H9 (cell line): Measurements from ENCODE around the gene ADGRF1. TPM values are rescaled to one million over a fixed set of nuclear protein-coding genes. Genes with fewer than 3 reads are reported as not detected.

Experiments
- DNase-seq: peaks from one replicate; pipeline ENCODE4 v3.0.0-alpha.2; 2017
- H2AFZ ChIP-seq: one replicate; pipeline ENCODE4 v1.6.1; 2013; ENCODE audit warnings: mild to moderate bottlenecking, low read length, control low read depth, moderate library complexity
- H2AK5ac ChIP-seq: 2 replicates; pipeline ENCODE4 v1.6.1; 2013; ENCODE audit warnings: low read length, control low read depth, mixed read lengths; ENCODE audit not compliant: insufficient read length
- H2BK120ac ChIP-seq: one replicate; pipeline ENCODE4 v1.6.1; 2013; ENCODE audit warnings: low read depth, mild to moderate bottlenecking, low read length, control low read depth, inconsistent platforms; ENCODE audit not compliant: poor library complexity, severe bottlenecking
- H2BK12ac ChIP-seq: 2 replicates; pipeline ENCODE4 v1.6.1; 2013; ENCODE audit warnings: low read length, control low read depth, mixed read lengths, low read depth; ENCODE audit not compliant: insufficient read length
- H2BK15ac ChIP-seq: 2 replicates; pipeline ENCODE4 v1.6.1; 2013; ENCODE audit warnings: low read depth, low read length, control low read depth
- H2BK20ac ChIP-seq: one replicate; pipeline ENCODE4 v1.6.1; 2013; ENCODE audit warnings: low read depth, mild to moderate bottlenecking, low read length, control low read depth, inconsistent platforms; ENCODE audit not compliant: poor library complexity, severe bottlenecking
- H2BK5ac ChIP-seq: 2 replicates; pipeline ENCODE4 v1.6.1; 2013; ENCODE audit warnings: low read length, control low read depth, mixed read lengths; ENCODE audit not compliant: insufficient read length
- H3K14ac ChIP-seq: 2 replicates; pipeline ENCODE4 v1.6.1; 2013; ENCODE audit warnings: low read length, control low read depth; ENCODE audit not compliant: insufficient read depth
- H3K18ac ChIP-seq: 2 replicates; pipeline ENCODE4 v1.6.1; 2013; ENCODE audit warnings: low read depth, mild to moderate bottlenecking, mixed read lengths, low read length, control low read depth; ENCODE audit not compliant: insufficient read length
- H3K23ac ChIP-seq: 2 replicates; pipeline ENCODE4 v1.6.1; 2013; ENCODE audit warnings: low read length, control low read depth, mixed read lengths, low read depth; ENCODE audit not compliant: insufficient read length
- H3K23me2 ChIP-seq: 2 replicates; pipeline ENCODE4 v1.6.1; 2013; ENCODE audit warnings: low read depth, mild to moderate bottlenecking, mixed read lengths, low read length, control low read depth; ENCODE audit not compliant: insufficient read length, poor library complexity, severe bottlenecking
- H3K27ac ChIP-seq: 2 replicates; pipeline ENCODE4 v1.5.1; 2013; ENCODE audit warnings: low read length, control low read depth, mixed read lengths, low read depth; ENCODE audit not compliant: insufficient read length
- H3K27me3 ChIP-seq: 2 replicates; pipeline ENCODE4 v1.6.1; 2013; ENCODE audit warnings: low read length, control low read depth, inconsistent platforms; ENCODE audit not compliant: insufficient read depth
- H3K4ac ChIP-seq: 2 replicates; pipeline ENCODE4 v1.6.1; 2013; ENCODE audit warnings: low read depth, mild to moderate bottlenecking, control low read depth, inconsistent platforms, low read length, moderate library complexity
- H3K4me1 ChIP-seq: 2 replicates; pipeline ENCODE4 v1.6.1; 2013; ENCODE audit warnings: low read length, control low read depth, inconsistent platforms; ENCODE audit not compliant: insufficient read depth
- H3K4me2 ChIP-seq: 2 replicates; pipeline ENCODE4 v1.6.1; 2013; ENCODE audit warnings: low read length, control low read depth, mixed read lengths; ENCODE audit not compliant: insufficient read length, insufficient read depth
- H3K56ac ChIP-seq: 2 replicates; pipeline ENCODE4 v1.6.1; 2013; ENCODE audit warnings: low read depth, mild to moderate bottlenecking, mixed read lengths, low read length, control low read depth; ENCODE audit not compliant: insufficient read length
- H3K79me1 ChIP-seq: 2 replicates; pipeline ENCODE4 v1.6.1; 2013; ENCODE audit warnings: low read depth, mild to moderate bottlenecking, moderate library complexity, low read length, control low read depth, inconsistent platforms; ENCODE audit not compliant: insufficient read depth, poor library complexity, severe bottlenecking
- H3K79me2 ChIP-seq: 2 replicates; pipeline ENCODE4 v1.6.1; 2013; ENCODE audit warnings: low read length, control low read depth, inconsistent platforms; ENCODE audit not compliant: insufficient read depth
- H3K9ac ChIP-seq: 2 replicates; pipeline ENCODE4 v1.6.1; 2013; ENCODE audit warnings: low read length, control low read depth, mixed read lengths; ENCODE audit not compliant: insufficient read length; ENCODE audit errors: extremely low read depth
- H3K9me3 ChIP-seq: one replicate; pipeline ENCODE4 v1.6.1; 2013; ENCODE audit warnings: low read depth, low read length, inconsistent platforms; ENCODE audit not compliant: control insufficient read depth
- H3T11ph ChIP-seq: one replicate; pipeline ENCODE4 v1.6.1; 2013; ENCODE audit warnings: mild to moderate bottlenecking, low read length, control low read depth, inconsistent platforms
- H4K20me1 ChIP-seq: one replicate; pipeline ENCODE4 v1.6.1; 2013; ENCODE audit not compliant: control insufficient read depth, insufficient read length, insufficient read depth
- H4K5ac ChIP-seq: 2 replicates; pipeline ENCODE4 v1.6.1; 2013; ENCODE audit warnings: low read depth, mild to moderate bottlenecking, mixed read lengths, low read length, control low read depth; ENCODE audit not compliant: insufficient read length
- H4K8ac ChIP-seq: replicated peaks from 2 replicates; pipeline ENCODE4 v1.6.1; 2013; ENCODE audit warnings: low read length, control low read depth, mixed read lengths, low read depth; ENCODE audit not compliant: insufficient read length
- H4K91ac ChIP-seq: 2 replicates; pipeline ENCODE4 v1.6.1; 2013; ENCODE audit warnings: low read depth, mild to moderate bottlenecking, moderate library complexity, mixed read lengths, low read length, control low read depth; ENCODE audit not compliant: insufficient read length
- H3K27ac Mint-ChIP-seq, 3 experiments: 2 replicates in 2 of 3; 3 replicates in 1 of 3; pipeline ENCODE4 v1.8.0; 2020 to 2021; ENCODE audit warnings: mixed read lengths in 3 of 3, mild to moderate bottlenecking in 1 of 3, moderate library complexity in 1 of 3
- H3K27me3 Mint-ChIP-seq: 2 replicates; pipeline ENCODE4 v1.8.0; 2021; ENCODE audit warnings: low read depth, mild to moderate bottlenecking, moderate library complexity, mixed read lengths
- H3K36me3 Mint-ChIP-seq, 3 experiments: 2 replicates in 2 of 3; 3 replicates in 1 of 3; pipeline ENCODE4 v1.8.0; 2020 to 2021; ENCODE audit warnings: low read depth in 3 of 3, mixed read lengths in 3 of 3; ENCODE audit not compliant: insufficient read depth in 1 of 3
- H3K4me1 Mint-ChIP-seq, 2 experiments: 2 replicates each; pipeline ENCODE4 v1.8.0; 2020; ENCODE audit warnings: mixed read lengths in 2 of 2
- H3K4me3 Mint-ChIP-seq, 2 experiments: 2 replicates in 1 of 2; 3 replicates in 1 of 2; pipeline ENCODE4 v1.8.0; 2020 to 2021; ENCODE audit warnings: mild to moderate bottlenecking in 2 of 2, mixed read lengths in 2 of 2, moderate library complexity in 1 of 2
- H3K9me3 Mint-ChIP-seq, 2 experiments: 2 replicates in 1 of 2; 3 replicates in 1 of 2; pipeline ENCODE4 v1.8.0; 2020; ENCODE audit warnings: mild to moderate bottlenecking in 2 of 2, mixed read lengths in 2 of 2, moderate library complexity in 1 of 2
- WGBS: extraction: QIAGEN DNeasy Blood & Tissue Kit; methylation state at CpG from one replicate; pipeline ENCODE4 v1.1.7; 2013; ENCODE audit warnings: missing lambda C conversion rate, low lambda C conversion rate, mixed read lengths; ENCODE audit not compliant: insufficient read length; ENCODE audit errors: extremely low coverage; 5-methylcytosine and 5-hydroxymethylcytosine counted together
- total RNA-seq: library from RNA; stranded (reverse); gene quantifications from 2 replicates; pipeline ENCODE4 v1.2.1, GENCODE V29; 2021
- TF ChIP-seq, protein P1 (sequence below): fragments of 200-600 bp; sonication (generic); conservative IDR thresholded peaks from 3 replicates; pipeline ENCODE4 v1.8.0; 2021; ENCODE audit warnings: antibody characterized with exemption, mild to moderate bottlenecking

The ADGRF1 gene
- total RNA-seq, 1 experiment from 2014 or later: not detected

DNA sequence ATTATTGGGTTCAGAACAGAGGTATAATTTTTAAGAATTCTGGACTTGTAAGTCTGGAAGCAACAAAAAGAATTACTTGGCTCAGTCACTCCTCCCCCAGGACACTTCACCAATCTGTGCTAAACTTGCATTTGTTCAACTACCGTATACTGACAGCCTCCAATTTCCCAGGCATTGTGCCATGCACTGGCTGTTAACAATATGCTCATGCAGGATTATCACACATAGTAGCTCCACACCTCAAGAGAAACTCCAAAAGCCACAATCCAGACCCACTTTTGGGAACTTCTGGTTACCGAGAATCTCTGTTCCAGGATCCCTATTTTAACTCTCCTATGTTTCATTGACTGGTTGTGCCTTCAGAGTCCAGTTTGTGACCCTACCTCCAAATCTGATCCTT is 7.7 kb downstream of the ADGRF1 start:
- Histone ChIP-seq H3K18ac (no peak overlapping the region), H2BK5ac (no peak overlapping the region), H3K4me2 (no peak overlapping the region), H3K79me1 (no peaks in the 10 kb centered on the region), H3K14ac (no peak overlapping the region), H2BK20ac (no peak overlapping the region), H2BK120ac (no peak overlapping the region), H4K20me1 (no peaks in the 10 kb centered on the region), H2AFZ (no peak overlapping the region), H4K5ac (no peak overlapping the region), H3K4me1 (no peaks in the 10 kb centered on the region), H3K27me3 (no peaks in the 10 kb centered on the region), H3K23me2 (no peaks in the 10 kb centered on the region), H2BK15ac (no peak overlapping the region), H2AK5ac (no peak overlapping the region), H3K79me2 (no peaks in the 10 kb centered on the region), H3K4ac (no peak overlapping the region), H3T11ph (no peak overlapping the region), H3K9me3 (no peaks in the 10 kb centered on the region), H3K27ac (no peak overlapping the region), H3K23ac (no peak overlapping the region), H3K56ac (no peak overlapping the region), H4K91ac (no peak overlapping the region), H3K9ac (no peak overlapping the region), H2BK12ac (no peak overlapping the region), H4K8ac (no peak overlapping the region)
- WGBS: no CpG with 5 or more reads among the region's 2 CpGs
- no peak overlapping the region; a peak in 1 of 7 replicates for H3K27ac Mint-ChIP-seq
- no peak for DNase-seq
- H3K36me3 Mint-ChIP-seq: no peaks in the 10 kb centered on the region
- no peaks in the 10 kb centered on the region for H3K9me3 Mint-ChIP-seq
- peaks cover 8 to 15% of the 10 kb centered on the region in 2 experiments for H3K4me1 Mint-ChIP-seq
- TF ChIP-seq, protein P1, sequence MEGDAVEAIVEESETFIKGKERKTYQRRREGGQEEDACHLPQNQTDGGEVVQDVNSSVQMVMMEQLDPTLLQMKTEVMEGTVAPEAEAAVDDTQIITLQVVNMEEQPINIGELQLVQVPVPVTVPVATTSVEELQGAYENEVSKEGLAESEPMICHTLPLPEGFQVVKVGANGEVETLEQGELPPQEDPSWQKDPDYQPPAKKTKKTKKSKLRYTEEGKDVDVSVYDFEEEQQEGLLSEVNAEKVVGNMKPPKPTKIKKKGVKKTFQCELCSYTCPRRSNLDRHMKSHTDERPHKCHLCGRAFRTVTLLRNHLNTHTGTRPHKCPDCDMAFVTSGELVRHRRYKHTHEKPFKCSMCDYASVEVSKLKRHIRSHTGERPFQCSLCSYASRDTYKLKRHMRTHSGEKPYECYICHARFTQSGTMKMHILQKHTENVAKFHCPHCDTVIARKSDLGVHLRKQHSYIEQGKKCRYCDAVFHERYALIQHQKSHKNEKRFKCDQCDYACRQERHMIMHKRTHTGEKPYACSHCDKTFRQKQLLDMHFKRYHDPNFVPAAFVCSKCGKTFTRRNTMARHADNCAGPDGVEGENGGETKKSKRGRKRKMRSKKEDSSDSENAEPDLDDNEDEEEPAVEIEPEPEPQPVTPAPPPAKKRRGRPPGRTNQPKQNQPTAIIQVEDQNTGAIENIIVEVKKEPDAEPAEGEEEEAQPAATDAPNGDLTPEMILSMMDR: no peak
- H3K4me3 Mint-ChIP-seq: no peak overlapping the region
- H3K27me3 Mint-ChIP-seq: no peaks in the 10 kb centered on the region
